Measurements from ENCODE around the gene SLIT3. TPM values are rescaled to one million over a fixed set of nuclear protein-coding genes. Genes with fewer than 3 reads are reported as not detected.
A peak's percentile ranks its signal among the peaks of the same experiment; 100 is the strongest.

Gene SLIT3
- total RNA-seq, 2 experiments from 2014 or later, result not detected

- peaks cover 12% of the 10 kb centered on the region for H3K4me1 ChIP-seq (ENCODE audit: insufficient read depth, low read length)
- intact Hi-C loops (cut with DNase I, micrococcal nuclease), result no loop called here
- ChIA-PET CTCF (no interaction called here), POLR2A (no interaction called here)
- H3K4me1 Mint-ChIP-seq (ENCODE audit: low read depth), result peaks cover 14% of the 10 kb centered on the region
- no peak overlapping the region for H3K27ac Mint-ChIP-seq
- H3K27me3 ChIP-seq (ENCODE audit: control insufficient read depth in 1 of 2, insufficient read depth in 2 of 2, low read length in 2 of 2), result no peaks in the 10 kb centered on the region
- TF ChIP-seq CTCF (IDR thresholded peaks at IDR 0.05), result no peak
- H3K9me3 Mint-ChIP-seq, result no peaks in the 10 kb centered on the region
- DNase-seq, result no peak
- no peak overlapping the region for H3K4me3 Mint-ChIP-seq
- no peak for ATAC-seq (ENCODE audit: poor library complexity)
- no peaks in the 10 kb centered on the region for H3K36me3 Mint-ChIP-seq (ENCODE audit: low read depth)
- H3K4me3 ChIP-seq (ENCODE audit: low read length), result no peak overlapping the region
- peaks cover 0 to 4% of the 10 kb centered on the region in 2 experiments for H3K9me3 ChIP-seq (ENCODE audit: control insufficient read depth in 1 of 2, insufficient read depth in 1 of 2, low read length in 2 of 2)
- H3K27me3 Mint-ChIP-seq, result no peaks in the 10 kb centered on the region
- no peaks in the 10 kb centered on the region for H3K36me3 ChIP-seq (ENCODE audit: insufficient read depth, low read length)
- H3K27ac ChIP-seq (ENCODE audit: low read depth in 1 of 2, low read length in 2 of 2), result no peak overlapping the region
Observed at GRCh38 chr5:168681556-168682183, 619.3 kb downstream of the SLIT3 start.

GRCh38 chr5:168680395-168680794, 620.5 kb downstream of the SLIT3 start:
- Histone ChIP-seq H3K4me1 (ENCODE audit: insufficient read depth, low read length) (peaks cover 12% of the 10 kb centered on the region), H3K9me3 (ENCODE audit: control insufficient read depth in 1 of 2, insufficient read depth in 1 of 2, low read length in 2 of 2) (no peaks in the 10 kb centered on the region), H3K27me3 (ENCODE audit: control insufficient read depth in 1 of 2, insufficient read depth in 2 of 2, low read length in 2 of 2) (no peaks in the 10 kb centered on the region), H3K36me3 (ENCODE audit: insufficient read depth, low read length) (no peaks in the 10 kb centered on the region), H3K27ac (ENCODE audit: low read depth in 1 of 2, low read length in 2 of 2) (no peak overlapping the region), H3K4me3 (ENCODE audit: low read length) (no peak overlapping the region)
- H3K36me3 Mint-ChIP-seq (ENCODE audit: low read depth), result no peaks in the 10 kb centered on the region
- ChIA-PET CTCF (no interaction called here), POLR2A (no interaction called here)
- H3K27me3 Mint-ChIP-seq, result no peaks in the 10 kb centered on the region
- H3K27ac Mint-ChIP-seq, result no peak overlapping the region
- ATAC-seq (ENCODE audit: poor library complexity) (no peak), DNase-seq (no peak)
- intact Hi-C loops (cut with DNase I, micrococcal nuclease), result no loop called here
- peaks cover 14% of the 10 kb centered on the region for H3K4me1 Mint-ChIP-seq (ENCODE audit: low read depth)
- no peak for TF ChIP-seq CTCF (IDR thresholded peaks at IDR 0.05)
- H3K9me3 Mint-ChIP-seq, result no peaks in the 10 kb centered on the region
- no peak overlapping the region for H3K4me3 Mint-ChIP-seq

GRCh38 chr5:168679515-168679920, 621.4 kb downstream of the SLIT3 start:
- H3K4me1 Mint-ChIP-seq (ENCODE audit: low read depth), result peaks cover 14% of the 10 kb centered on the region
- H3K9me3 Mint-ChIP-seq, result no peaks in the 10 kb centered on the region
- no peaks in the 10 kb centered on the region for H3K36me3 Mint-ChIP-seq (ENCODE audit: low read depth)
- Histone ChIP-seq H3K9me3 (ENCODE audit: control insufficient read depth in 1 of 2, insufficient read depth in 1 of 2, low read length in 2 of 2) (no peaks in the 10 kb centered on the region), H3K4me1 (ENCODE audit: insufficient read depth, low read length) (peaks cover 12% of the 10 kb centered on the region), H3K36me3 (ENCODE audit: insufficient read depth, low read length) (no peaks in the 10 kb centered on the region), H3K27ac (ENCODE audit: low read depth in 1 of 2, low read length in 2 of 2) (no peak overlapping the region), H3K4me3 (ENCODE audit: low read length) (no peak overlapping the region), H3K27me3 (ENCODE audit: control insufficient read depth in 1 of 2, insufficient read depth in 2 of 2, low read length in 2 of 2) (no peaks in the 10 kb centered on the region)
- CTCF ChIA-PET, result no interaction called here
- POLR2A ChIA-PET, result no interaction called here
- peak; percentile 87 for TF ChIP-seq CTCF (IDR thresholded peaks at IDR 0.05)
- intact Hi-C loops (cut with DNase I, micrococcal nuclease), result loop anchor here (2.0 to 5.0 kb wide), 3 partner anchors 623 to 903 kb away; partner anchors contain the start of genes SLIT3 (in 1 of the 2) and SPDL1 (in 1 of the 2)
- peak; percentile 23 to 73 (median 48) for DNase-seq
- H3K4me3 Mint-ChIP-seq, result no peak overlapping the region
- no peaks in the 10 kb centered on the region for H3K27me3 Mint-ChIP-seq
- ATAC-seq (ENCODE audit: poor library complexity), result no peak
- H3K27ac Mint-ChIP-seq, result no peak overlapping the region
